CD4-positive, alpha-beta T cell treated with Interferon gamma for 1 hour (primary cell): ENCODE data around the gene CTSA.
A peak's percentile ranks its signal among the peaks of the same experiment; 100 is the strongest.
"Not testable (repeated sequence)": the region's sequence is repeated elsewhere in the genome, so short reads cannot be mapped to it uniquely, and the experiment has no call there.

ENCODE experiments used
- DNase-seq: peaks from one replicate; pipeline ENCODE4 v3.0.0-alpha.2; 2020

Gene CTSA

GRCh38 chr20:45897289-45897688, 6.2 kb downstream of the CTSA start:
- no peak for DNase-seq

- no peak for DNase-seq
Observed at GRCh38 chr20:45897692-45898091, 6.6 kb downstream of the CTSA start.

- no peak for DNase-seq
Observed at GRCh38 chr20:45898285-45898684, 7.2 kb downstream of the CTSA start.

GRCh38 chr20:45899046-45899835, 8.1 kb downstream of the CTSA start:
- no peak for DNase-seq

- not testable (repeated sequence) for DNase-seq
Observed at GRCh38 chr20:45901332-45901731, 10.2 kb downstream of the CTSA start.

- DNase-seq = no peak
Observed at GRCh38 chr20:45902199-45902701, 11.1 kb downstream of the CTSA start.

GRCh38 chr20:45904583-45905504, 13.7 kb downstream of the CTSA start:
- DNase-seq = no peak

GRCh38 chr20:45905505-45906079, 14.5 kb downstream of the CTSA start:
- no peak for DNase-seq

- no peak for DNase-seq
Observed at GRCh38 chr20:45907219-45907948, 16.2 kb downstream of the CTSA start.

GRCh38 chr20:45908084-45908483, 16.9 kb downstream of the CTSA start:
- DNase-seq = no peak

GRCh38 chr20:45909336-45909808, 18.2 kb downstream of the CTSA start:
- no peak for DNase-seq

GRCh38 chr20:45909817-45910669, 18.9 kb downstream of the CTSA start:
- DNase-seq = no peak

- peak; percentile 94 for DNase-seq
Observed at GRCh38 chr20:45910670-45911485, 19.7 kb downstream of the CTSA start.

- DNase-seq = peak; percentile 45
Observed at GRCh38 chr20:45911486-45912343, 20.6 kb downstream of the CTSA start, which contains the start of gene PLTP. Gene PLTP, minus strand, starts transcription at chr20:45912155. Its CDS starts 703 bp downstream, at chr20:45911452.

GRCh38 chr20:45912344-45912682, 21.2 kb downstream of the CTSA start:
- no peak for DNase-seq

GRCh38 chr20:45913116-45913515, 22.0 kb downstream of the CTSA start:
- no peak for DNase-seq

- DNase-seq = no peak
Observed at GRCh38 chr20:45917790-45918141, 26.6 kb downstream of the CTSA start.

GRCh38 chr20:45918182-45918737, 27.1 kb downstream of the CTSA start:
- no peak for DNase-seq
